GM12891 (cell line): ENCODE results near the gene WFIKKN2. TPM values are rescaled to one million over a fixed set of nuclear protein-coding genes. Genes with fewer than 3 reads are reported as not detected.

Experiments
- DNase-seq: peaks from one replicate; pipeline ENCODE4 v3.0.0; 2011; ENCODE audit warnings: low spot score; ENCODE audit not compliant: insufficient read length
- FAIRE-seq: peaks from 2 replicates; lab custom pipeline; 2011; peaks lifted over from hg19 to GRCh38; lab: Jason Lieb, UNC
- PAX5 ChIP-seq: IDR thresholded peaks from 2 replicates; pipeline ENCODE4 v1.6.1; 2011; ENCODE audit warnings: low read length, moderate library complexity, mild to moderate bottlenecking; ENCODE audit not compliant: insufficient read depth, severe bottlenecking
- POLR2A ChIP-seq: IDR thresholded peaks from 2 replicates; pipeline ENCODE4 v1.6.1; 2011; ENCODE audit warnings: low read depth, low read length, control low read depth
- POLR2AphosphoS5 ChIP-seq: IDR thresholded peaks from 2 replicates; pipeline ENCODE4 v1.6.1; 2011; ENCODE audit warnings: low read depth, low read length, control low read depth
- POU2F2 ChIP-seq: IDR thresholded peaks from 2 replicates; pipeline ENCODE4 v1.6.1; 2011; ENCODE audit warnings: low read depth, mild to moderate bottlenecking, control low read depth, low read length, moderate library complexity
- SPI1 ChIP-seq: IDR thresholded peaks from 2 replicates; pipeline ENCODE4 v1.6.1; 2011; ENCODE audit warnings: low read depth, low read length, control low read depth
- TAF1 ChIP-seq: IDR thresholded peaks from 2 replicates; pipeline ENCODE4 v1.6.1; 2011; ENCODE audit warnings: low read depth, low read length, control low read depth
- polyA plus RNA-seq: library from polyadenylated mRNA; unstranded; fragments of >200 nt; gene quantifications from one replicate; pipeline ENCODE4 v1.2.1, GENCODE V29; 2012; ENCODE audit warnings: low read depth, missing spikeins, inconsistent platforms; ENCODE audit not compliant: missing spikeins

The WFIKKN2 gene, protein sequence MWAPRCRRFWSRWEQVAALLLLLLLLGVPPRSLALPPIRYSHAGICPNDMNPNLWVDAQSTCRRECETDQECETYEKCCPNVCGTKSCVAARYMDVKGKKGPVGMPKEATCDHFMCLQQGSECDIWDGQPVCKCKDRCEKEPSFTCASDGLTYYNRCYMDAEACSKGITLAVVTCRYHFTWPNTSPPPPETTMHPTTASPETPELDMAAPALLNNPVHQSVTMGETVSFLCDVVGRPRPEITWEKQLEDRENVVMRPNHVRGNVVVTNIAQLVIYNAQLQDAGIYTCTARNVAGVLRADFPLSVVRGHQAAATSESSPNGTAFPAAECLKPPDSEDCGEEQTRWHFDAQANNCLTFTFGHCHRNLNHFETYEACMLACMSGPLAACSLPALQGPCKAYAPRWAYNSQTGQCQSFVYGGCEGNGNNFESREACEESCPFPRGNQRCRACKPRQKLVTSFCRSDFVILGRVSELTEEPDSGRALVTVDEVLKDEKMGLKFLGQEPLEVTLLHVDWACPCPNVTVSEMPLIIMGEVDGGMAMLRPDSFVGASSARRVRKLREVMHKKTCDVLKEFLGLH
- 0.14 TPM for polyA plus RNA-seq

DNA sequence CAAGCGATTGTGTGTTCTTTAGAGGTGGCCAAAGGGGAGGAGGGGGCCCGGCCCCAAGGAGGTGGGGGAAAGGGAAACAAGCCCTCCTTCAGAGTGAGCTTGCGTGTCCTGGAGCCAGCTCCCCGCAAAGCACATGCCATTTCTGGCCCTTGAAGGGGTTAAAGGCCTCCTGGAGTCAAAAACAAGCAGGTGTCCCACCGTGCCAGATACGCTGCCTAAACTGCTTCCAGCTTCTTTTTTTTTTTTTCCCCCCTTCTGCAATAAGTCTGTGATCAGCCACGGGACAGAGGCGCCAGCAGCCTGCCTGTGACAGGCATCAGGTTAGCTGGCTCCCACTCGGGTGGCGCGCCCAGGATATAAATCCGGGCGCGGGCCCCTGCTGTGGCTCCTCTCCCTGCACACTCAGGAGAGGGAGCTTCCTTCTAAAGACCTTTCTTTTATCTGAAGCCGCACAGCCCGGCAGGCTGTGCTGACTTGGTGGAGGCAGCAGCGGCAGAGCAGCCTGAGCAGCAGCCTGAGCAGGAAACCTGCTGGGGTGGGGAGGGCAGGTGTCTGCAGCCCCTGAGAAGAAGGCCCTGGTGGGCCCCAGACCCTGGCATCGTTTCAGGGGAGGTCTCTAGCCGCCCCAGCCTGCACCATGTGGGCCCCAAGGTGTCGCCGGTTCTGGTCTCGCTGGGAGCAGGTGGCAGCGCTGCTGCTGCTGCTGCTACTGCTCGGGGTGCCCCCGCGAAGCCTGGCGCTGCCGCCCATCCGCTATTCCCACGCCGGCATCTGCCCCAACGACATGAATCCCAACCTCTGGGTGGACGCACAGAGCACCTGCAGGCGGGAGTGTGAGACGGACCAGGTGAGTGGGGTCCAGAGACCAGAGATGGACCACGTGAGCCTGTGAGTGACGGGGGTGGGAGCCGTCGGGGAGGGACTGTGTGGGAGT, at the start of gene WFIKKN2:
TSS of gene WFIKKN2 (plus strand) at position 286 of the 934 bp plus-strand sequence. CDS start at position 638, 352 bp downstream.
- FAIRE-seq: no peak
- DNase-seq: no peak
- TF ChIP-seq POLR2AphosphoS5: no peak
- no peak for TF ChIP-seq PAX5
- TF ChIP-seq POU2F2: no peak
- TF ChIP-seq POLR2A: no peak
- TF ChIP-seq SPI1: no peak
- TF ChIP-seq TAF1: no peak

DNA sequence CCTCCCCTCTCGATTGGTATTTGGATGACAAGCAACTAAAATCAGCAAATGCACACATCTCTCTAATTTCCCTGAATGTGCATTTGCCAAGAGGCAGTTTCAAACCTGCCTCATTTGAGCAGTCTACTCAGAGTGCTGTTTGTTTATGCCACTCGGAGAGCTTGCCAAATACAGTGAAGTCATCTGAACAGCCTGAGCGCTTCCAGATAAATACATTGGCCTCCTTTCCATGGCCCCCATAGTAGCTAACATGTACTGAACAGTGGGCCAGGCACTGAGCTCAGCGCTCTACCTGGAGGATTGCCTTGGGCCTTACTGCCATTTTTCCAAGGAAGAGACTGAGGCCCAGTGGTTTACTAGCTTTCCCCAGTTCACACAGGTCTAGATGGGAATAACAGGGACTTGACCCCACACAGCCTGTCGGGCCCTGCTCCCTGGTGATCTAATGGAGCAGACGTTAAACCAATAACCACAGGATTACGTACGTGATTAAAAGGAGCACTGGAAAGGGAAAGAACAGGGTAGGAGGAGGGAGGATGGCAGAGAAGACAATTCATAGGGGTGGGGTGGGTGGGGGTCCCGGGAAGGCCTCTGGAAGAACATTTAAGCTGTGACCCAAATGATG, 49.3 kb upstream of the WFIKKN2 start:
- DNase-seq (no peak), FAIRE-seq (no peak)
- no peak for TF ChIP-seq POLR2A

DNA sequence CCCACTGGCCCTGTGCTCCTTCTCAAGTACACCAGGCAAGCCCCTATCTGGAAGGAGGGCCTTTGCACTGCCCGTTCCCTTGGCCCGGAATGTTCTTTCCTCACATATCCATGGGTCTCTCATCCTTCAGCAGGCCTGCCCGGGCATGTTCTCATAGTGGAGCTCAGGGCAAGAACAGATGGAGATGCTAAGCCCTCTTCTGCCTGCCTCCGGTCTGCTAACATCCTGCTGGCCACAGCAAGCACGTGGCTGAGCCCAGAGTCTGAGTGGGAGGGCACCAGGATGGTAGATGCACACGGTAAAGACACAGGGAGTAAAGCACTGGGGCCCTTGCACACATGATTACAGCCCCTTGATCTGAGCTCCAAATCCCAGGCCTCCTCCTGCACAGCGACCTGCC, 48.3 kb upstream of the WFIKKN2 start:
- DNase-seq: no peak
- no peak for FAIRE-seq
- TF ChIP-seq POLR2A: no peak

- TF ChIP-seq POU2F2: no peak
- TF ChIP-seq PAX5: no peak
- no peak for TF ChIP-seq POLR2AphosphoS5
- TF ChIP-seq TAF1: no peak
- no peak for TF ChIP-seq SPI1
- TF ChIP-seq POLR2A: no peak
- FAIRE-seq (no peak), DNase-seq (no peak)
Measured at GRCh38 chr17:50790618-50791017, 44.8 kb upstream of the WFIKKN2 start.

DNA sequence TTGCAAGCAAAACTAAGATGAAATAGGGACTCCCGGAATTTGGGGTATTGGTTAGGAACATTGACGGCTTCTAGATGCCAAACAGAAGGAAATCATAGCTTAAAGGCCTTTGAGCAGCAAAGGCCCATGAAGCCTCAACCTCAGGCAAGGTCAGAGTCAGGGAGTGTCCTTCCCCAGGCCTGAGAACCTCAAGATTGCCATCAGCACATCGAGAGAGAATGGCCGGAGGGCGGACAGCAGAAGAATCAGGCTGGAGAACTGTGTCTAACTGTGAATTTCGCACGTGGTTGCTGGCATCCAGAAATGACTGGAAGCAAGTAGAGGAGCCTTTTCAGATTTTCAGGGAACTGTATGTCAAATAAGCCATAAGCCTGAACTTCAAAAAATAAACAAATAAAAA, 43.3 kb upstream of the WFIKKN2 start:
- TF ChIP-seq POLR2A: no peak
- TF ChIP-seq POLR2AphosphoS5: no peak
- TF ChIP-seq TAF1: no peak
- TF ChIP-seq PAX5: no peak
- no peak for TF ChIP-seq SPI1
- no peak for TF ChIP-seq POU2F2
- DNase-seq (no peak), FAIRE-seq (no peak)

- TF ChIP-seq PAX5 (no peak), POU2F2 (no peak), TAF1 (no peak)
- FAIRE-seq: no peak
- no peak for DNase-seq
Measured at GRCh38 chr17:50793007-50793406, 42.4 kb upstream of the WFIKKN2 start.

DNA sequence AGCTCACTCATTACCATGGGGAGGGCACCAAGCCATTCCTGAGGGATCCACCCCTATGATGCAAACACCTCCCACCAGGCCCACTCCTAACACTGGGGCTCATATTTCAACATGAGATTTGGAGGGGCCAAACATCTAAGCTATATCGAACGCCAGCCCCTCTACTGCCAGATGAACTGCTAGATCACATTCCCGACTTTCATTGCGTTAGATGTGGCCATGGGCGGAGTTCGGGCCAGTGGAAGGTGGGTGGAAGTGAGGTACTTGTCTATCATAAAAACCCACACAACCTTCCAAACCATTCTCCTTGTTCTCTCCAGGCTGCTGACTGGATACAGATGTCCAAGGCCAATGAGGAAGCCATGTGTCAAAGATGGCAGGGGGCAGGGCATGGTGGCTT, 41.0 kb upstream of the WFIKKN2 start:
- DNase-seq (no peak), FAIRE-seq (no peak)
- TF ChIP-seq POLR2AphosphoS5: no peak

DNA sequence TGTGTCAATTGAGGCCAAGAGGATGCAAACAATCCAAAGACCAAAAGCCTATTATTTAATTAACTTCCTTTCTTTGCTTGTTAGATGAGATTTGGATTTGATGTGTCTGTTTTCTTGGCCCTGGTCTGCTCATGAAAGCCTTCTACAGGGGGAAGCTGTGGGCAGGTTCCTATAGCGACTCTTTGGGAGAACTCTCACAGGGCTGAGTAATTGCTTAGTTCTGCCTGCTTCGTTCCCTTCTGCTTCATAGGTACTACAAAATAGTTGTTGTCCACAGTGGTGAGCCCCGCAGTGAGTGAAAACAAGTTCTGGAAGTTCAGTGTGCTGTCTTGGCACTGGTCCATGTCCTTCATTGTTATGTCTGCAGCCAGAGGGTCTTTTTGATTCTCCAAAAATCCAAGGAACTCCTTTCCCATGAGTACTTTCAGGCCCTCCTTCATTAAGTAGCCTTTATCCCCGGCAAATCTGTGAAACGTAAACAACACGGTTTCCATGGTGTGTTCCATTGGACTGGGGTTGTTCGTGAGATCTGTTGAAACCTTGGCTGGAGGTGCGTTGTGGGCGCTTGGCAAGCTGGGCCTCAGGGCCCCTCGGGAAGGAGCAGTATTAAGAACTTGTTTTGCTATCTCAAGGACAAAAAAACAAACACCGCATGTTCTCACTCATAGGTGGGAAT, 38.1 kb upstream of the WFIKKN2 start:
- FAIRE-seq: no peak
- no peak for DNase-seq
- TF ChIP-seq TAF1 (no peak), POU2F2 (no peak), SPI1 (no peak), POLR2AphosphoS5 (no peak), POLR2A (no peak), PAX5 (no peak)

- DNase-seq (no peak), FAIRE-seq (no peak)
- TF ChIP-seq SPI1 (no peak), POLR2AphosphoS5 (no peak)
Measured at GRCh38 chr17:50798424-50799288, 36.7 kb upstream of the WFIKKN2 start.
